ENCODE data around the gene ADAM30.

DNA sequence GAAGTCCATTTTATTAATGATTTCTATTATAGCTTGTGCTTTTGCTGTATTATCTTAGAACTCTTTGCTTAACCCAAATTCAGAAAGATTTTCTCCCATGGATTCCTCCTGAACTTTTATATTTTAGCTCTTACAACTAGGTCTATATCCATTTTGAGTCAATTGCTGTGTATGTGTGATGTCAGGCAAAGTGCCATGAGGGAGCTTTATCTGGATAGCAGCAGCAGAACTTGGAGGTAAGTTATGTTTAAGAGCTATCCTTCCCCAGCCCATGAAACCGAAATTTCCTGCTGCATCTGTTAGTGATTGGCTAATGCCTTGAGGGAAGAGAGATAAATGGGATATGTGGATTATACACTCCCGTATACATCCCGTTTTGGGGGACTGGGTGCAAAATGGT is 29.9 kb downstream of the ADAM30 start:
- TF ChIP-seq, protein P1, sequence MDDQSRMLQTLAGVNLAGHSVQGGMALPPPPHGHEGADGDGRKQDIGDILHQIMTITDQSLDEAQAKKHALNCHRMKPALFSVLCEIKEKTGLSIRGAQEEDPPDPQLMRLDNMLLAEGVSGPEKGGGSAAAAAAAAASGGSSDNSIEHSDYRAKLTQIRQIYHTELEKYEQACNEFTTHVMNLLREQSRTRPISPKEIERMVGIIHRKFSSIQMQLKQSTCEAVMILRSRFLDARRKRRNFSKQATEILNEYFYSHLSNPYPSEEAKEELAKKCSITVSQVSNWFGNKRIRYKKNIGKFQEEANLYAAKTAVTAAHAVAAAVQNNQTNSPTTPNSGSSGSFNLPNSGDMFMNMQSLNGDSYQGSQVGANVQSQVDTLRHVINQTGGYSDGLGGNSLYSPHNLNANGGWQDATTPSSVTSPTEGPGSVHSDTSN (CRISPR knock-in tag; IDR thresholded peaks at IDR 0.05) = no peak
- TF ChIP-seq ZNF121 (tag by site-specific recombination; IDR thresholded peaks at IDR 0.05) (no peak), ZNF140 (tag by site-specific recombination; IDR thresholded peaks at IDR 0.05) (no peak), ZNF138 (tag by site-specific recombination; IDR thresholded peaks at IDR 0.05; ENCODE audit: borderline replicate concordance) (no peak), ZNF341 (tag by site-specific recombination; IDR thresholded peaks at IDR 0.05; ENCODE audit: low read depth) (no peak), ZNF274 (IDR thresholded peaks at IDR 0.05; ENCODE audit: low read length) (no peak), ZNF274 (tag by site-specific recombination; IDR thresholded peaks at IDR 0.05; ENCODE audit: borderline replicate concordance) (no peak), ZNF626 (tag by site-specific recombination; IDR thresholded peaks at IDR 0.05) (no peak)
- TF ChIP-seq, protein P2, sequence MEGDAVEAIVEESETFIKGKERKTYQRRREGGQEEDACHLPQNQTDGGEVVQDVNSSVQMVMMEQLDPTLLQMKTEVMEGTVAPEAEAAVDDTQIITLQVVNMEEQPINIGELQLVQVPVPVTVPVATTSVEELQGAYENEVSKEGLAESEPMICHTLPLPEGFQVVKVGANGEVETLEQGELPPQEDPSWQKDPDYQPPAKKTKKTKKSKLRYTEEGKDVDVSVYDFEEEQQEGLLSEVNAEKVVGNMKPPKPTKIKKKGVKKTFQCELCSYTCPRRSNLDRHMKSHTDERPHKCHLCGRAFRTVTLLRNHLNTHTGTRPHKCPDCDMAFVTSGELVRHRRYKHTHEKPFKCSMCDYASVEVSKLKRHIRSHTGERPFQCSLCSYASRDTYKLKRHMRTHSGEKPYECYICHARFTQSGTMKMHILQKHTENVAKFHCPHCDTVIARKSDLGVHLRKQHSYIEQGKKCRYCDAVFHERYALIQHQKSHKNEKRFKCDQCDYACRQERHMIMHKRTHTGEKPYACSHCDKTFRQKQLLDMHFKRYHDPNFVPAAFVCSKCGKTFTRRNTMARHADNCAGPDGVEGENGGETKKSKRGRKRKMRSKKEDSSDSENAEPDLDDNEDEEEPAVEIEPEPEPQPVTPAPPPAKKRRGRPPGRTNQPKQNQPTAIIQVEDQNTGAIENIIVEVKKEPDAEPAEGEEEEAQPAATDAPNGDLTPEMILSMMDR (tag by site-specific recombination; IDR thresholded peaks at IDR 0.05) = no peak
- TF ChIP-seq, protein P3, sequence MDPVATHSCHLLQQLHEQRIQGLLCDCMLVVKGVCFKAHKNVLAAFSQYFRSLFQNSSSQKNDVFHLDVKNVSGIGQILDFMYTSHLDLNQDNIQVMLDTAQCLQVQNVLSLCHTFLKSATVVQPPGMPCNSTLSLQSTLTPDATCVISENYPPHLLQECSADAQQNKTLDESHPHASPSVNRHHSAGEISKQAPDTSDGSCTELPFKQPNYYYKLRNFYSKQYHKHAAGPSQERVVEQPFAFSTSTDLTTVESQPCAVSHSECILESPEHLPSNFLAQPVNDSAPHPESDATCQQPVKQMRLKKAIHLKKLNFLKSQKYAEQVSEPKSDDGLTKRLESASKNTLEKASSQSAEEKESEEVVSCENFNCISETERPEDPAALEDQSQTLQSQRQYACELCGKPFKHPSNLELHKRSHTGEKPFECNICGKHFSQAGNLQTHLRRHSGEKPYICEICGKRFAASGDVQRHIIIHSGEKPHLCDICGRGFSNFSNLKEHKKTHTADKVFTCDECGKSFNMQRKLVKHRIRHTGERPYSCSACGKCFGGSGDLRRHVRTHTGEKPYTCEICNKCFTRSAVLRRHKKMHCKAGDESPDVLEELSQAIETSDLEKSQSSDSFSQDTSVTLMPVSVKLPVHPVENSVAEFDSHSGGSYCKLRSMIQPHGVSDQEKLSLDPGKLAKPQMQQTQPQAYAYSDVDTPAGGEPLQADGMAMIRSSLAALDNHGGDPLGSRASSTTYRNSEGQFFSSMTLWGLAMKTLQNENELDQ (tag by site-specific recombination; IDR thresholded peaks at IDR 0.05; ENCODE audit: low read depth) = no peak
- TF ChIP-seq, protein P4, sequence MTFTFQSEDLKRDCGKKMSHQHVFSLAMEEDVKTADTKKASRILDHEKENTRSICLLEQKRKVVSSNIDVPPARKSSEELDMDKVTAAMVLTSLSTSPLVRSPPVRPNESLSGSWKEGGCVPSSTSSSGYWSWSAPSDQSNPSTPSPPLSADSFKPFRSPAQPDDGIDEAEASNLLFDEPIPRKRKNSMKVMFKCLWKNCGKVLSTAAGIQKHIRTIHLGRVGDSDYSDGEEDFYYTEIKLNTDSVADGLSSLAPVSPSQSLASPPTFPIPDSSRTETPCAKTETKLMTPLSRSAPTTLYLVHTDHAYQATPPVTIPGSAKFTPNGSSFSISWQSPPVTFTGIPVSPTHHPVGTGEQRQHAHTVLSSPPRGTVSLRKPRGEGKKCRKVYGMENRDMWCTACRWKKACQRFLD (tag by site-specific recombination; IDR thresholded peaks at IDR 0.05) = no peak
- TF ChIP-seq, protein P5, sequence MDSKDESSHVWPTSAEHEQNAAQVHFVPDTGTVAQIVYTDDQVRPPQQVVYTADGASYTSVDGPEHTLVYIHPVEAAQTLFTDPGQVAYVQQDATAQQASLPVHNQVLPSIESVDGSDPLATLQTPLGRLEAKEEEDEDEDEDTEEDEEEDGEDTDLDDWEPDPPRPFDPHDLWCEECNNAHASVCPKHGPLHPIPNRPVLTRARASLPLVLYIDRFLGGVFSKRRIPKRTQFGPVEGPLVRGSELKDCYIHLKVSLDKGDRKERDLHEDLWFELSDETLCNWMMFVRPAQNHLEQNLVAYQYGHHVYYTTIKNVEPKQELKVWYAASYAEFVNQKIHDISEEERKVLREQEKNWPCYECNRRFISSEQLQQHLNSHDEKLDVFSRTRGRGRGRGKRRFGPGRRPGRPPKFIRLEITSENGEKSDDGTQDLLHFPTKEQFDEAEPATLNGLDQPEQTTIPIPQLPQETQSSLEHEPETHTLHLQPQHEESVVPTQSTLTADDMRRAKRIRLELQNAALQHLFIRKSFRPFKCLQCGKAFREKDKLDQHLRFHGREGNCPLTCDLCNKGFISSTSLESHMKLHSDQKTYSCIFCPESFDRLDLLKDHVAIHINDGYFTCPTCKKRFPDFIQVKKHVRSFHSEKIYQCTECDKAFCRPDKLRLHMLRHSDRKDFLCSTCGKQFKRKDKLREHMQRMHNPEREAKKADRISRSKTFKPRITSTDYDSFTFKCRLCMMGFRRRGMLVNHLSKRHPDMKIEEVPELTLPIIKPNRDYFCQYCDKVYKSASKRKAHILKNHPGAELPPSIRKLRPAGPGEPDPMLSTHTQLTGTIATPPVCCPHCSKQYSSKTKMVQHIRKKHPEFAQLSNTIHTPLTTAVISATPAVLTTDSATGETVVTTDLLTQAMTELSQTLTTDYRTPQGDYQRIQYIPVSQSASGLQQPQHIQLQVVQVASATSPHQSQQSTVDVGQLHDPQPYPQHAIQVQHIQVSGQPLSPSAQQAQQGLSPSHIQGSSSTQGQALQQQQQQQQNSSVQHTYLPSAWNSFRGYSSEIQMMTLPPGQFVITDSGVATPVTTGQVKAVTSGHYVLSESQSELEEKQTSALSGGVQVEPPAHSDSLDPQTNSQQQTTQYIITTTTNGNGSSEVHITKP (tag by site-specific recombination; IDR thresholded peaks at IDR 0.05) = no peak
- TF ChIP-seq, protein P6, sequence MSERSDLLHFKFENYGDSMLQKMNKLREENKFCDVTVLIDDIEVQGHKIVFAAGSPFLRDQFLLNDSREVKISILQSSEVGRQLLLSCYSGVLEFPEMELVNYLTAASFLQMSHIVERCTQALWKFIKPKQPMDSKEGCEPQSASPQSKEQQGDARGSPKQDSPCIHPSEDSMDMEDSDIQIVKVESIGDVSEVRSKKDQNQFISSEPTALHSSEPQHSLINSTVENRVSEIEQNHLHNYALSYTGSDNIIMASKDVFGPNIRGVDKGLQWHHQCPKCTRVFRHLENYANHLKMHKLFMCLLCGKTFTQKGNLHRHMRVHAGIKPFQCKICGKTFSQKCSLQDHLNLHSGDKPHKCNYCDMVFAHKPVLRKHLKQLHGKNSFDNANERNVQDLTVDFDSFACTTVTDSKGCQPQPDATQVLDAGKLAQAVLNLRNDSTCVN (tag by site-specific recombination; optimal IDR thresholded peaks at IDR 0.05) = no peak

Data from HEK293 (cell line).